ENCODE results near the gene ARMH2.
A peak's percentile ranks its signal among the peaks of the same experiment; 100 is the strongest.
"Not testable (repeated sequence)": the region's sequence is repeated elsewhere in the genome, so short reads cannot be mapped to it uniquely, and the experiment has no call there.

ARMH2 gene

DNA sequence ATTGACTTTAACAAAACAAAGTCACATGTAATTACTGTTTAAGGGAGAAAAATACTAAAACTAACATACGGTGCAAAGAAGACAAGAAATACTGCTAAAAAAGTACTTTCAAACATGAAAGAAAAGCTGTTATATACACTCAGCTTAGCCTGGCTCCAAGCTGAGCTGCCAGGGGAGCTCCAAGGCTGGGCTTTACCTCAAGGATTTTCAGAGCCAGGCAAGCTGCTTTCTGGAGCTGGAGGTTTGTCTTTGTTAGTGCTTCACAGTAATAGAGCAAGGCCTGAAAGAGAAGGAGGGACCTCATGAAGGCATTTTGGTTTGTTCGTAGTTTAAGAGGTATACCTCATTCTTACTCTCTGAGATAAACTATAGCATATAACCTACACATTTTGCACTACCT lies 19.6 kb upstream of the ARMH2 start:
- DNase-seq (ENCODE audit: low read depth in 2 of 2) = no peak

DNA sequence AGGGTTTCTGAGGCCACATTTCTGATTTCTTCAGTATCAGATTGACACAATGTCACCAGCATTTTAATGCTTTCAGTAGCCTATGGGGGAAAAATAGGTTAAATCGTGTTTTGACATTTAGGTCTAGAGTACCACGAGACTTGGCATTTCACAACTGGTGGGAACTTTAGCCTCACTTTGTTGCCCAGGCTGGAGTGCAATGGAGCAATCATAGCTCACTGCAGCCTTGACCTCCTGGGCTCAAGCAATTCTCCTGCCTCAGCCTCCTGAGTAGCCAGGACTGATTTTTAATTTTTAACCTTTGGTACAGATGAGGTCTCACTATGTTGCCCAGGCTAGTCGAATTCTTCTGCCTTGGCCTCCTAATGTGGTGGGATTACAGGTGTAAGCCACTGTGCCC lies 11.0 kb upstream of the ARMH2 start:
- no peak for DNase-seq (ENCODE audit: low read depth in 2 of 2)

DNA sequence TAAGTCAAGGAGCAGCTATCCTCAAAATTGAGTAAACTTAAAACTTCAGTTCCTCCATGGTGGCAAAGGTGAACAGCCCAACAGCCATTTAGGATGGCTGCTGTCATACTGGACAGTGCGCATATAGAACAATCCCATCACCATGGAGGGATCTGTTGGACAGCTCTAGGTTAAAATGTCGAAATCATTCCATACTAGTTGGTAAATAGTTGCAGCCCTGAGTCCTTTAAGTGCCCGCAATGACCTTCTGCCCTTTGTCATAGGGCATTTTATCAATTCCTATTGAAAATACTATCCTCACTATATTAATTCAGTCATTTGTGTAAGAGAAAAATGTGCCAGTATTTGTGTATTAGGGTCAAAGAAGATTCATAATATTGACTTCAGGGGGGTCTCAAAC lies 8.9 kb upstream of the ARMH2 start:
- DNase-seq (ENCODE audit: low read depth in 2 of 2) = no peak

DNA sequence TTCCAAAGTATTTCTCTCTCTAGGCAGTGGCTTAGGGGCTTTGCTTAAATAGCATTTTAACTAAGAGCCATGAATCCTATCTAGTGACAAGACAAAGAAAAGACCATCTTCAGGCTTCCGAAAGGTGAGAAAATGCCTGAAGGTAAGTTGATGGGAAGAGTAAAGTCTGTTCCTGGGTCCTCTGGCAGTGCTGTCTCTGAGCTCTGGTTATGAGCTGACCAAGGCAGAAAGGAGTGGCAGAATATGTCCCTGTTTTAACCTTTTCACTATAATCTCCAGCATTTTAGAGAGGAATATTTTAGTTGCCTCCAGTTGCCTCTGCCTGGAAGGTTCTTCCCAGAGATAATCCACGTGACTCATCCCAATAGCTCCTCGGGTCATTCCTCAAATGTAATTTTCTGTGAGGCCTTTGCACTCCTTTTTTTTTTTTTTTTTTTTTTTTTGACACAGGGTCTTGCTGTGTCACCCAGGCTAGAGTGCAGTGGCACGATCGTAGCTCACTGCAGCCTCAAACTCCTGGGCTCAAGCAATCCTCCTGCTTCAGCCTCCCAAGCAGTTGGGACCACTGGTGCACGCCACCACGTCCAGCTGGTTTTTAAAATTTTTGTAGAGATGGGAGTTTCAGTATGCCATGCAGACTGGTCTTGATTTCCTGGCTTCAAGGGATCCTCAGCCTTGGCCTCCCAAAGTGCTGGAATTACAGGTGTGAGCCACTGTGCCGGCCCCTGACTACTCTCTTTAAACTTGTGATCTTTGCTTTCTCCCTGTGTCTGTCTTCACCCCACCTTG lies 3.7 kb upstream of the ARMH2 start:
- no peak for DNase-seq (ENCODE audit: low read depth in 2 of 2)

DNA sequence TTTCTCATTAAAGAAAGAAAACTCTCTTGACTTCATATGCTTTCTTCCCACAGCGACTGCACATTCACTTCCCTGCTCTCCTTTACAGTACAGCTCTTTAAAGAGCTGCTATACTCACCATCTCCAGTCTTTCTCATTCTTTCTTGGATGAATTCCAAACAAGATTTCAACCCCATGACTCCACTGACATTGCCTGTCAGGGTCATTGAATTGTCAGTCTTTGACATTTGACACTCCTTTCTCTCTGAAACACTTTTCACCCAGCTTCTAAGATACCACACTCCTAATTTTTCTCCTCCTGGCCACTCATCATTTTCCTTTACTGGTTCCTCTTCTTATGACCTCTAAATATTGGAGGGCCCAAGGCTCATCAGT lies 811 bp upstream of the ARMH2 start:
- no peak for DNase-seq (ENCODE audit: low read depth in 2 of 2)

DNA sequence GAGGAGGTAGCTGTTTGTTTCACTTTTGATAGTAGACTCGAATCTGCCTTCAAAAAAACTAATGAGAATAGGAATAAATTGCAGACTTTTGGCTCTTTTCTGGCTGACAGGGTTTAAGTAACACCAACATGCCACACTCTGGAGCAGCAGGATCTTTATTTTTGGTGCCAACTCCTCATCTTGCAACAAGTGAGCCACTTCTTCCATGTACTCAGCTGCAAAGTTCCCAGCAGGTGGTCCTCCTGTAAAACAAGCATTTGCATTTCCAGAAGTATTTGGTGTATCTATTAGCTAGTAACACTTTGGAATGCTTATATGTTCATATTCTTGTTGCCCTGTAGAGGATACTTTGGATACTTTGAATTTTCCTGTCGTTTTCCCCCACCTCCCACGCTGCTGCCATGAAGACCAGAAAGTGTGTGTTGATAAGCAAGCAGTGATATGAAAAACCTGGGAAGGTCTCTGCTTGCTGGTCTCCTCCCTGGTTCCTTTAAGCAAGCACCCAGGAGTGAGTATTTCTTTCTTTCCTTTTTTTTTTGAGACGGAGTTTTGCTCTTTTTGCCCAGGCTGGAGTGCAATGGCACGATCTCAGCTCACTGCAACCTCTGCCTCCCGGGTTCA lies 1.0 kb downstream of the ARMH2 start:
- DNase-seq (ENCODE audit: low read depth in 2 of 2) = no peak

DNA sequence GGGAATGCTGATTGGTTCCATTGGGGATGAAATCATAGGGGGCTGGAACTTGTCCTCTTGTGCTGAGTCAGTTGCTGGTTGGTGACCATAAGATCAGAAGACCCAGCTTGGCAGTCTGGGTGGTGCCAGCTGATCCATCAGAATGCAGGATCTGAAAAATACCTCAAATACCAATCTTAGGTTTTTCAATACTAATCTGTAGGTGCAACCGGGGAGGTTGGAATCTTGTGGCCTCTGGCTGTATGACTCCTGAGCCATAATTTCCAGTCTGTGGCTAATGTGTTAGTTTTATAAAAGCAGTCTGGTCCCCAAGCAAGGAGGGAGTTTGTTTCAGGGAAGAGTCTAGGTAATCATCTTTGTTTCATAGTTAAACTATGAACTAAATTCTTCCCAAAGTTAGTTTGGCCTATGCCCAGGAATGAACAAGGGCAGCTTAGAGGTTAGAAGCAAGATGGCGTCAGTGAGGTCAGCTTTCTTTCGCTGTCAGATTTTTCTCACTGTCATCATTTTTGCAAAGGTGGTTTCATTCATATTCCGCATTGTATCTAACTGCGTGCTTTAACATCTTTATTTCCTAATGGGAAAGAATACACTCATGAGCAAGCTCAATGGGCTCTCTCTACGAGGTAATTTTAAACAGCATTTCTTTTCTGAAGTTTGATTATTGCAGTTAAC lies 2.0 kb downstream of the ARMH2 start:
- DNase-seq (ENCODE audit: low read depth in 2 of 2) = no peak

DNA sequence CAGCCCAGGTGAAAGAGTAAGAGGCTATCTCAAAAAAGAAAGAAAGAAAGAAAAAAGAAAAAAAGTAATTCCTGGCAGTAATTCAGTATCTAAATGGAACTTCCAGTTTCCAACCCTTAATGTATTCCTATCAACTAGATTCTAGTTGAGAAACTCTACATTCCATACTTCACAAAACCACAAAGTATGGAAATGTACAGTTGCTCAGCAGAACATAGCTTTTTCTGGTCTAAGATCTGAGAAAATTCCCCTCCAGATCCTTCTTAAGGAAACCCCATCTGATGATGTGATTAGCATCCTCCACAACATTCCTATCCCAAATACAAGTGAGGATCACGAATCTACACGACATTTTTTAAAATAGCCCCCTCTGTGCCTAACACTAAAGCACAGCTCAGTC lies 3.6 kb downstream of the ARMH2 start:
- no peak for DNase-seq (ENCODE audit: low read depth in 2 of 2)

DNA sequence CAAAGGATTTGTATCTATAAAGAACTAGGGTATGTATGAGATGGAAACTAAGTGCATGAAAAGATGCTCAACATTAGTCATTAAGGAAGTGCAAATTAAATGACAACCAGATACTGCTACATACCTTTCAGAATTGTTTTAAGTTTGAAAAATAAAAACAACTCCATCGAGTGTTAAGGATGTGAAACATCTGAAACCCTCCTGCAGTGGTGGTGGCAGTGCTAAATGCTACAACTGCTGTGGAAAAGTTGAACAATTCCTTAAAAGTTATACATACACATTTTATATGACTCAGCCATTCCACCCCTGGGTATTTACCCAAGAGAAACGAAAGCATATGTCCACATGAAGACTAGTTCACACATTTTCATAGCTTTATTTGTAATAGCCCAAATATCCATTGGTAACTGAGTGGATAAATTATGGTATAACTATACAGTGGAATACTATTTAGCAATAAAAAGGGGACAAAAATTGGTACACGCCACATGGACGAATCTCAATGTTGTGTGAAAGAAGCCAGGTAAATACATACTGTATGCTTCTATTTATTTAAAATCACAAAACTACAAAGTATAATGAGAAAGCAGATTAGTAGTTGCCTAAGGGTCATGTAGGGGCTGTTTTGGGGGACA lies 10.6 kb downstream of the ARMH2 start:
- DNase-seq (ENCODE audit: low read depth in 2 of 2) = no peak

DNA sequence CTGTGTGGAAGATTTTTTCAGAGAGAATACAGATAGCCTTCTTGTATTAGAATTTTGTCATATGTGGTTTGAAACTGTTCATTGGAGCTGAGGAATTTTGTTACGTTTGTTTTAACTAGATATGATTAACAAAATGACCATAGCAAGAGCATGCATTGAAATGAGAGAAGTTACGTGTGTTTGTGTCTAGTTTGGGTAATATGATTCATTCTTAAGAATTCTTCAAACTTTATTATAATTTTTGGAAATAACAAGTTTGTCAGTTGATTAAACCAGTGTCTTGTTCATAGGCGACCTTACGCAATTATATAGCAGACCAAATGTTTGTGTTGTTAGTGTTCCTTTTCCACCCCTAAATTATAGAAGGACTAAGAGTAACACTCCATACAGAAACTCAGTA lies 18.5 kb downstream of the ARMH2 start:
- DNase-seq (ENCODE audit: low read depth in 2 of 2) = no peak

DNA sequence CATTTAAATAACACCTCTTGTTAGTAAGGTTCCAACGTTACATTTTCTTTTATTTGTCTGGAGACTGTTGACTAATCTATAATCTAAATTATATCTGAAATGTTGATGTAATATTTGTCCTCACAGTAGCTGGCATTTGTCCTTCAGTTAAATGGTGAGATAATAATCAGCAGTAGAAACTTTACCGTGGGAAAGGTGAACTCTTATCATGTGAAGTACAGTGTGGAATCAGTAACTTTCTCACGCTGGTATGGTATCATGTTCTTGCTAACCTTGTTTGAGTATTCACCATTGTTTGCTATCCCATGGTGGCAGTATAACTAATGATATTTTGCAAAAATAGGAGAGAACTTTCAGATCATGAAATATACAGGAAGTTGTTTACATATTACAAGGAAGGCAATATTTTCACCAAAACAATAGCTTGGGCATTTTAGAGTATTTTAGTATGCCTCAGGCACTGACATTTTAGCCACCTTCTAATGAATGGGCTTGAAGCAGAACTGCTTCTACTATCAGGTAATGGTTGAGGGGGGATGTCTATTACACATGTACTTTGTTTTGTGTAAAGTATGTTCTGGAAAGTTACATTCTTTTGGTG lies 19.2 kb downstream of the ARMH2 start:
- no peak for DNase-seq (ENCODE audit: low read depth in 2 of 2)

DNA sequence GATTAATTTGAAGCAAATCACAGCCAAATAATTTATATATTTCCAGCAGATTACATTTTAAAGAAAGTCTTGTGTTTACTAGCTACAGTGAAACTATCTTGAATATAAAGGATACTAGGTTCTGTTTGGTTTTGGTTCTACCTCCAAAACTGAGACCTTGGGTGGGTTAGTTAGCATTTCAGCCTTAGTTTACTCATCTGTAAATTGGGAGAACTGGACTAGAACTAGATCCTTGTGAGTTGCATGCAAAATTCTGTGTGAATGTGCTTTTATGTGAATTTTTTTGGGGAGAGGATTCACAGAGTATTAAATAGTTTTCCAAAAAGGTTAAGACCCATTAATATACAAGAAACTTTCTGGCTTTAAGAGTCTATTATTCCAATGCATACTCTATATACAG lies 19.8 kb downstream of the ARMH2 start:
- no peak for DNase-seq (ENCODE audit: low read depth in 2 of 2)

DNA sequence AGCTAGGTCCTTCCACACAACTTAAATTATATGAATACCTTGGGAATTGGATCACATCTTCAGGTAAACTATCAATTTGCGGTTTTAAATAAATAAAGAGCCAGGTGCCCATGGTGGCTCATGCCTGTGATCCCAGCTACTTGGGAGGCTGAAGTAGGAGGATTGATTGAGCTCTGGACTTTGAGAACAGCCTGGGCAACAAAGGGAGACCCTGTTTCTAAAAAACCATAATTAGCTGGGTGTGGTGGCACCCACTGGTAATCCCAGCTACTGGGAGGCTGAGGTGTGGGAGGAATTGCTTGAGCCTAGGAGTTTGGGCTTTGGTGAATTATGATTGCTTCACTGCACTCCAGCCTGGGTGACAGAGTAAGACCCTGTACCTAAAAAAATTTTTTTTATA lies 20.6 kb downstream of the ARMH2 start:
- DNase-seq (ENCODE audit: low read depth in 2 of 2) = no peak

DNA sequence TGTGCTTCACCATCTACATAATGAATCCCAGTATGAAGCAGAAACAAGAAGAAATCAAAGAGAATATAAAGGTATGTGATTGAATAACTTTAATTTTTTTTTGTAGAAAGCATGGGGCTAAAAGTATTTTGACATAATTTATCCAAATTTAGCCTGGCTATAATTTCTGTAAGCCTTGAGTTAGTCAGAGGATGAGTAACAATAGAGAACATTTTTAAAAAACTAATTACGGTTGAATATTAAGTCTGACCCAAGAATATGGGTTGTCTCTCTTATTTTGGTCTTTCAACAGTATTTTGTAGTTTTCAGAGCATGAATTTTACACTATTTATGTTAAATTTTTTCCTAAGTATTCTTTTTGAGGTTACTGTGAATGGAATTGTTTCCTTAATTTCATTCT lies 21.5 kb downstream of the ARMH2 start:
- no peak for DNase-seq (ENCODE audit: low read depth in 2 of 2)

DNA sequence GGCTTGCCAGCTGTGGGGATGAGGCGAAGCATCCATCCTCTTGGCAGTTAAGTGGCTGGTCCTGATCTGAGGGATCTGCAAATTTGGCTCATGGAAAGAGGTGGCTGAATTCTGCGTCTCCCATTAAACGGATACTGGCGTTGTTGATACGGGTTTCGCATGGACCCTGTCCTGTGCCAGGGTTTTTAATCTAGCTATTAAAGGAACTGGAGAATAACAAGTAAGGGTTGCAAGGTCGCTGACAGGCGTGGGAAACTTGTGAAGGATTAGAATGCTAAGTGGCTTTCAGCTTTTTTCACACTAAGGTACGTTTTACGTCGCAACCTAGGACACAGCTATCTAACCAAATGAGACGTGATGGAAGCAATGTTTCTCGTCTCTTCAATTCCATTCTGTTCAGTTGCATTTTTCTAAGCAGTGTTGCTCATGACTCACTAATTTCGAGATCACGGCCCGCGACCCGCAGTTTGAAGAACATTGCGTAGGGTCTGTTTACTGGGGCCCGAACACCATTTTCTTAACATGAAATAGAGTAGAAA lies 23.1 kb downstream of the ARMH2 start:
- peak in 1 of 2 donors; percentile 9 for DNase-seq (ENCODE audit: low read depth in 2 of 2)

DNA sequence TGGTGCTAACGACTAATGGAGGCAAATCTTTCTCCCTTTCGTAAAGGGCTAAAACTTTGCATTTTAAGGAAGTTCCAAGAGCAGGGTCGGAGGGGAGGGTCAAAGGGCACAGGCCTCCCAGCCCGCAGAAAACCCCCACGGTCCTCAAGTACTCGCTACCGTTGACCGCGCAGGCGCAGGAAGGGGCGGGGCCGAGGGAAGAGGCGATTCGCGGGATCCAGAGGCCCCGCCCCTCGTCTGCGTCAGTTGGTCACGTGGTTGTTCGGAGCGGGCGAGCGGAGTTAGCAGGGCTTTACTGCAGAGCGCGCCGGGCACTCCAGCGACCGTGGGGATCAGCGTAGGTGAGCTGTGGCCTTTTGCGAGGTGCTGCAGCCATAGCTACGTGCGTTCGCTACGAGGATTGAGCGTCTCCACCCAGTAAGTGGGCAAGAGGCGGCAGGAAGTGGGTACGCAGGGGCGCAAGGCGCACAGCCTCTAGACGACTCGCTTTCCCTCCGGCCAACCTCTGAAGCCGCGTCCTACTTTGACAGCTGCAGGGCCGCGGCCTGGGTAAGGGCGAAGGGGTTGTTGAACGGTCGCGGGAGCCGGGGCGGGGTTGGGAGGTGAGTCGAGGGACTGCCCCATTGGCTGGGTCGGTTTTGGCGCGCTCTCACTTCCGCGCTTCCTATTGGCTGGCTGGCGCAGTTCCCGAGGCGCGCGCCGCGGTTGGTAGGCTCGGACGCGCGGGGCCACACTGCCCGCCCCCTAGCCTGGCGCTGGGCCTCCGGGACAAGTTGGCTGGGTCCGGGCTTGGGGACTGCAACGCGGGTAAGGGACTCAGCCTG lies 23.8 kb downstream of the ARMH2 start, which contains the start of gene GMNN:
Gene GMNN, plus strand, starts transcription at position 242 of the 824 bp plus-strand sequence. CDS start 2,310 bp downstream, outside the sequence.
- DNase-seq (ENCODE audit: low read depth in 2 of 2) = peak; percentile 95 to 97

DNA sequence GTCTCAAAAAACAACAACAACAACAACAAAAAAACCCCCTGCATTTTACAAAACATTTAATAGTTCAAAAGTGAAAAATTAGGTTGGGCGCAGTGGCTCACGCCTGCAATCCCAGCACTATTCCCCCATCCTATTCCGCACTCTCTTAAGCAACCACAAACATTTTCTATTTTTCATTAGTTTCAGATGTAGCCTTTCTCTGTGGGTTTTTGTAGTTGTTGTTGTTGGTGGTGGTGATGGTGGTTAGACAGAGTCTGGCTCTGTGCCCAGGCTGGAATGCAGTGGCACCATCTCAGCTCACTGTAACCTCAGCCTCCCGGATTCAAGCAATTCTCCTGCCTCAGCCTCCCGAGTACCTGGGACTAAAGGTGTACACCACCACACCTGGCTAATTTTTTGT lies 30.4 kb downstream of the ARMH2 start:
- no peak for DNase-seq (ENCODE audit: low read depth in 2 of 2)

DNA sequence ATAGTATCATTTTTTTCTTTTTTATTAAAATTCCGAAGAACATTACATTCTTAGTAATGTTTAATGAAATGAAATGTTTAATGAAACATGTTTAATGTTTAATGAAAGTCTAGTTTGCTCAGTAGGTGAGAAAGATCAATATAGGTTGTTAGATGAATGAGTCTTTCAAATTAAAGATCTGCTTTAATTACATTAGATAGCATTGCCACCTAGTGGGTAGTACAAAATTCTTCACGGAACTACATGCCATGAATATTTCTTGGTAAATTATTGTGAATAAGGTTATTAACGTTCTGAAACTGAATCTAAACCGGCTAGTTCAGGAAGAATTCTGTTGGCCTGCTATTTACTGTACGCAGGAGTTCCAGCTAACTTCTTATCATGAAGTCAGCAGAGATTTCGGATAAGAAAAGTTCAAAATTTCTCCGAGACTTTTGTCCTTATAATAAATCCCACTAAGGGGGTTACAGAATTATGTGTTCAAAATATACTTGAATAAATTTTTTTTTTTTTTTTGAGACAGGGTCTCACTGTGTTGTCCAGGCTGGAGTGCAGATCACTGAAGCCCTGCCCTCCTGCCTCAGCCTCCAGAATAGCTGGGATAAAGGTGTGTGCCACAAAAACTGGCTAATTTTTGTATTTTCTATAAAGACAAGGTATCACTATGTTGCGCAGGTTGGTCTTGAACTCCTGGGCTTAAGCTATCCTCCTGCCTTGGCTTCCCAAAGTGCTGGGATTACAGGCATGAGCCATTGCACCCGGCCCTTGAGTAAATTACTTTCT lies 31.8 kb downstream of the ARMH2 start:
- DNase-seq (ENCODE audit: low read depth in 2 of 2) = no peak

DNA sequence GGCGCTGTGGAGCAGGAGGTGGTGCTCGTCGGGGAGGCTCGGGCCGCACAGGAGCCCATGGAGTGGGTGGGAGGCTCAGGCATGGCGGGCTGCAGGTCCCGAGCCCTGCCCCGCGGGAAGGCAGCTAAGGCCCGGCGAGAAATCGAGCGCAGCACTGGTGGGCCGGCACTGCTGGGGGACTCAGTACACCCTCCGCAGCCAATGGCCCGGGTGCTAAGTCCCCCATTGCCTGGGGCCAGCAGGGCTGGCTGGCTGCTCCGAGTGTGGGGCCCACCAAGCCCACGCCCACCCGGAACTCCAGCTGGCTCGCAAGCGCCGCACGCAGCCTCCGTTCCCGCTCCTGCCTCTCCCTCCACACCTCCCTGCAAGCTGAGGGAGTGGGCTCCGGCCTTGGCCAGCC lies 32.7 kb downstream of the ARMH2 start:
- DNase-seq (ENCODE audit: low read depth in 2 of 2) = not testable (repeated sequence)
